ENCODE data around the gene SSH2.
"Not testable (repeated sequence)": the region's sequence is repeated elsewhere in the genome, so short reads cannot be mapped to it uniquely, and the experiment has no call there.

Gene SSH2, protein sequence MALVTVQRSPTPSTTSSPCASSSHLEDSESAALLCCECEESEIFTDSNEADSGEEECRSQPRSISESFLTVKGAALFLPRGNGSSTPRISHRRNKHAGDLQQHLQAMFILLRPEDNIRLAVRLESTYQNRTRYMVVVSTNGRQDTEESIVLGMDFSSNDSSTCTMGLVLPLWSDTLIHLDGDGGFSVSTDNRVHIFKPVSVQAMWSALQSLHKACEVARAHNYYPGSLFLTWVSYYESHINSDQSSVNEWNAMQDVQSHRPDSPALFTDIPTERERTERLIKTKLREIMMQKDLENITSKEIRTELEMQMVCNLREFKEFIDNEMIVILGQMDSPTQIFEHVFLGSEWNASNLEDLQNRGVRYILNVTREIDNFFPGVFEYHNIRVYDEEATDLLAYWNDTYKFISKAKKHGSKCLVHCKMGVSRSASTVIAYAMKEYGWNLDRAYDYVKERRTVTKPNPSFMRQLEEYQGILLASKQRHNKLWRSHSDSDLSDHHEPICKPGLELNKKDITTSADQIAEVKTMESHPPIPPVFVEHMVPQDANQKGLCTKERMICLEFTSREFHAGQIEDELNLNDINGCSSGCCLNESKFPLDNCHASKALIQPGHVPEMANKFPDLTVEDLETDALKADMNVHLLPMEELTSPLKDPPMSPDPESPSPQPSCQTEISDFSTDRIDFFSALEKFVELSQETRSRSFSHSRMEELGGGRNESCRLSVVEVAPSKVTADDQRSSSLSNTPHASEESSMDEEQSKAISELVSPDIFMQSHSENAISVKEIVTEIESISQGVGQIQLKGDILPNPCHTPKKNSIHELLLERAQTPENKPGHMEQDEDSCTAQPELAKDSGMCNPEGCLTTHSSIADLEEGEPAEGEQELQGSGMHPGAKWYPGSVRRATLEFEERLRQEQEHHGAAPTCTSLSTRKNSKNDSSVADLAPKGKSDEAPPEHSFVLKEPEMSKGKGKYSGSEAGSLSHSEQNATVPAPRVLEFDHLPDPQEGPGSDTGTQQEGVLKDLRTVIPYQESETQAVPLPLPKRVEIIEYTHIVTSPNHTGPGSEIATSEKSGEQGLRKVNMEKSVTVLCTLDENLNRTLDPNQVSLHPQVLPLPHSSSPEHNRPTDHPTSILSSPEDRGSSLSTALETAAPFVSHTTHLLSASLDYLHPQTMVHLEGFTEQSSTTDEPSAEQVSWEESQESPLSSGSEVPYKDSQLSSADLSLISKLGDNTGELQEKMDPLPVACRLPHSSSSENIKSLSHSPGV (N-terminal part only)

DNA sequence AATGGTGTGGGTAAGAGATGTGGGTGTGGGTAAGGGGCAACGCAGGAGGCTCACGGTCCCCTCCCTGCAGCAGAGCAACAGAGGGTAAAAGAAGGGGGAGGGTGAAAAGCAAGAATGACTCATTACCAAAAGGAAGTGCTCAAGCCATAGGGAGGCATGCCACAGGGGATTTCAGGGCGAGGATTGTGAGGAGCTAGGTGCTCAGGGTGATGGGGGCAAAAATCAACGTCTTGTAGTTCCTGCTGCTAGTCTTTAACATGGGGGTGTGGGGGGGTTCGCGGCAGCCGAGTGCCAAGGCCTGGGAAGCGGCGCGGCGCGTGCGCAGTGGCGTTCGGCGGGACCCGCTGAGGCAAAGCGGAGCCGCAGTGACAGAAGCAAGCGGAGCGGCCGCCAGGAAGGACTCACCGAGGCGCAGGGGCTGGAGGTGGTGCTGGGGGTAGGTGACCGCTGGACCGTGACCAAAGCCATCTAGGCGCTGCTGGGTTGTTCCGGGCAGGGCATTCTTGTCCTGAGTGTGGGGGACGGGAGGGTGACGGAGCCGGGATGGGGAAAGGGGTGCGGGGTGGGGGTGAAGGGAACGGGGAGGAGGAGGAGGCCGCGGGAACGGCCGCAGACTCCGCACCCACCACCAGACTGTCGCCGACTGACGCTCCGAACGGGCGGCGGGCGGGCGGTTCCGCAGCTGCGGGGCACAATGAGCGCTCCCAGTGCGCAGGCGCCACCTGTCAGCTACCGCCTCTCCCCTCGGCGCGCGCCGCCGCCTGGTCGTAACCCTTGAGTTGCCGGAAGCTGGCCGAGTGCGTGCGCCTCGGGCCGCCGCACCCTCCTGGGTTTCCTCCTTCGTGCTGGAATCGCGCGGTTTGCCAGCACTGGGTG, at the start of gene SSH2:
SSH2 (minus strand) TSS at position 696 of the 876 bp plus-strand sequence; CDS start at position 468, 228 bp downstream.
- no peaks in the 10 kb centered on the region for H3K36me3 ChIP-seq (ENCODE audit: insufficient read depth, low read length)
- H3K4me1 ChIP-seq (ENCODE audit: insufficient read depth, low read length): peaks cover 19% of the 10 kb centered on the region

DNA sequence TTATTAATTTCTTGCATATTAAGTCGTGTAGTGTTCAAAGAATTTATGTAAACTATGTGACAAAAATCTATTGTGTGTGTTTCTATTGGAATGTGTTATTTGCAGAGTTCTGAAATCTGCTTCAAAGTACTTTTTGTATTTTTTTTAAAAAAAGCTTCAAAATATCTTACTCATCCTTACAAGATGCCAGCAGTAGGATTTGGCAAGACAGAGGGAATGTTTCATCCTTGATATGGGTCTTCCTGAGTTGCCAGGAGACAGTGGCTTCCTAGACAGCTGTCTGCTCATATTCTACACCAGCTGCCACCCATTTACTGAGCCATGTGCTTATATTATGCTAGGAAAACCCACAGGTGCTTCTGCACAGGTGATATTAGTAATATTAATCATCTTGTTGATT, 47.8 kb upstream of the SSH2 start:
- Histone ChIP-seq H3K4me3 (ENCODE audit: low read length) (no peak overlapping the region), H2AFZ (ENCODE audit: low read depth, low read length) (no peak overlapping the region), H3K9me3 (ENCODE audit: low read length) (no peaks in the 10 kb centered on the region), H3K27me3 (ENCODE audit: insufficient read depth, low read length) (peaks cover 7% of the 10 kb centered on the region), H3K36me3 (ENCODE audit: insufficient read depth, low read length) (no peaks in the 10 kb centered on the region), H3K4me1 (ENCODE audit: insufficient read depth, low read length) (no peaks in the 10 kb centered on the region)

More for the DNA sequence above, at the start of gene SSH2:
- Histone ChIP-seq H3K27me3 (ENCODE audit: insufficient read depth, low read length) (no peaks in the 10 kb centered on the region), H3K9me3 (ENCODE audit: low read length) (no peaks in the 10 kb centered on the region), H2AFZ (ENCODE audit: low read depth, low read length) (peak within 1 kb of the TSS; percentile 37), H3K4me3 (ENCODE audit: low read length) (peak within 1 kb of the TSS; percentile 62)

DNA sequence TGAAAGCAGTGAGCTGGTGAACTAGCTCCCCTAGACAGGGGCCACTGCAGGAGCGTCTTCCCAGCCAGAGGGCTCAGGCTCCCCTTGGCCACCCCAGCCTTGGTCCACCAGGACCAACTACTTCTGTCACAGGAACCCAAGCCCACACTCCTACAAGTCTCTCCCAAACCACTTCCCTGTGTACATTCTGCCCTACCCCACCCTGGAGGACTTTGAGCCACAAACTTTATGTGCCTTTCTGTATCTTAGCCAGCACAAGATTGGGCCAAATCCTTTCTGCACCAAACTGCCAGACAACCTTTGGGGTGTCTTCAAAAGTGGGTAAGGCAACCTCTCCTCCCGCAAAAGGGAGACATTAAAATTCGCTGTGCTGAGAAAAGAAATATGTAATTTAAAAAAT, 43.0 kb upstream of the SSH2 start:
- no peak overlapping the region for H2AFZ ChIP-seq (ENCODE audit: low read depth, low read length)
- H3K4me1 ChIP-seq (ENCODE audit: insufficient read depth, low read length): no peaks in the 10 kb centered on the region

DNA sequence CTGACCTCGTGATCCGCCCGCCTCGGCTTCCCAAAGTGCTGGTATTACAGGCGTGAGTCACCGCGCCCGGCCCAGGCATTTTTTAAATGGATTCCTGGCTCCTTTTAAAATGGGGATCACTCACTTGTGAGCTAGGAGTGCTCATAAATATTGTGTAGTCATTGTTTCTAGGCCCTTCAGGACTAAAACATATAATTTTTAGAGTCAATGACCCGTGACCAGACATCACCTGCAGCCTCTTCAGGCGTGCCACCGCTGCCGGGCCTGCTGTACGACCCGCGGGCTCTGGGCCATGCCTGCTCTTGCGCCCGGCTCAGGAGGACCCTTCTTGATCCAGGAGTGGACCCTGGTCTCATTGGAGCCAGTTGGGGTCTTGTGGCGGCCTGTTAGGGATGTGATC, 42.2 kb upstream of the SSH2 start:
- no peaks in the 10 kb centered on the region for H3K4me1 ChIP-seq (ENCODE audit: insufficient read depth, low read length)
- no peak overlapping the region for H3K4me3 ChIP-seq (ENCODE audit: low read length)
- H2AFZ ChIP-seq (ENCODE audit: low read depth, low read length): no peak overlapping the region
- no peaks in the 10 kb centered on the region for H3K27me3 ChIP-seq (ENCODE audit: insufficient read depth, low read length)
- H3K36me3 ChIP-seq (ENCODE audit: insufficient read depth, low read length): no peaks in the 10 kb centered on the region
- no peaks in the 10 kb centered on the region for H3K9me3 ChIP-seq (ENCODE audit: low read length)

More for the DNA sequence above, 43.0 kb upstream of the SSH2 start:
- Histone ChIP-seq H3K4me3 (ENCODE audit: low read length) (no peak overlapping the region), H3K9me3 (ENCODE audit: low read length) (no peaks in the 10 kb centered on the region), H3K27me3 (ENCODE audit: insufficient read depth, low read length) (no peaks in the 10 kb centered on the region), H3K36me3 (ENCODE audit: insufficient read depth, low read length) (no peaks in the 10 kb centered on the region)

DNA sequence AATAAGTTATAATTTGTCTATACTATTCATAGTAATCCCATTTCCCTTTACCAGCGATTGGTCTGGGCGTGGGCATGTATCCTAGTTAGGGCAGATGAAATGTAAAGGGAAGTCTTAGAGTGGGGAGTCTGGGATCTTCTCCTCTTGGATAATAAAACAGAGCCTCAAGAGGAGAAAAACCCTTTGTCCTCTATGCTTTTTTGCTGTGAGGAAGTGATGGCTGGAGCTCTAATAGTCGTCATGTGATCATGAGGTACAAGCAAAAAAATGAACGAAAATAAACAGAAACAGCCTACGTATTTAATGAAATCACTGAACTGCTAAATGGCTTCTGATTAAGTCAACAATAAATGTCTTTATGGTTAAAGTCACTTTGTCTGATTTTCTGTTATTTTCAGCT, 38.2 kb upstream of the SSH2 start:
- no peaks in the 10 kb centered on the region for H3K27me3 ChIP-seq (ENCODE audit: insufficient read depth, low read length)
- no peaks in the 10 kb centered on the region for H3K9me3 ChIP-seq (ENCODE audit: low read length)
- no peak overlapping the region for H3K4me3 ChIP-seq (ENCODE audit: low read length)
- no peaks in the 10 kb centered on the region for H3K36me3 ChIP-seq (ENCODE audit: insufficient read depth, low read length)
- no peak overlapping the region for H2AFZ ChIP-seq (ENCODE audit: low read depth, low read length)
- no peaks in the 10 kb centered on the region for H3K4me1 ChIP-seq (ENCODE audit: insufficient read depth, low read length)

DNA sequence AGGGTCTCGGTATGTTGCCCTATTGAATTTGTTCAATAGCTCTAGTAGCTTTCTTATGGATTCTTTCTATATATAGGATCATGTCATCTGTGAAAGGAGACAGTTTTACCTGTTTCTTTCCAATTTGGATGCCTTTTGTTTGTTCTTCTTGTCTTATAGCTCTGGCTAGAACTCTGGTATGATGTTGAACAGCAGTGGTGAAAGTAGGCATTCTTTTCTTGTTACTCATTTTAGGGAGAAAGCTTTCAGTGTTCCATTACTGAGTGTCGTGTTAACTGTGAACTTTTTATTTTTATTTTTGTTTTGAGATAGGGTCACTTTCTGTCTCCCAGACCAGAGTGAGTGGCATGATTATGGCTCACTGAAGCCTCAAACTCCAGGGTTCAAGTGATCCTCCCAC, 32.6 kb upstream of the SSH2 start:
- no peaks in the 10 kb centered on the region for H3K36me3 ChIP-seq (ENCODE audit: insufficient read depth, low read length)
- no peaks in the 10 kb centered on the region for H3K4me1 ChIP-seq (ENCODE audit: insufficient read depth, low read length)
- no peaks in the 10 kb centered on the region for H3K27me3 ChIP-seq (ENCODE audit: insufficient read depth, low read length)
- H2AFZ ChIP-seq (ENCODE audit: low read depth, low read length): no peak overlapping the region
- no peak overlapping the region for H3K4me3 ChIP-seq (ENCODE audit: low read length)
- H3K9me3 ChIP-seq (ENCODE audit: low read length): no peaks in the 10 kb centered on the region

DNA sequence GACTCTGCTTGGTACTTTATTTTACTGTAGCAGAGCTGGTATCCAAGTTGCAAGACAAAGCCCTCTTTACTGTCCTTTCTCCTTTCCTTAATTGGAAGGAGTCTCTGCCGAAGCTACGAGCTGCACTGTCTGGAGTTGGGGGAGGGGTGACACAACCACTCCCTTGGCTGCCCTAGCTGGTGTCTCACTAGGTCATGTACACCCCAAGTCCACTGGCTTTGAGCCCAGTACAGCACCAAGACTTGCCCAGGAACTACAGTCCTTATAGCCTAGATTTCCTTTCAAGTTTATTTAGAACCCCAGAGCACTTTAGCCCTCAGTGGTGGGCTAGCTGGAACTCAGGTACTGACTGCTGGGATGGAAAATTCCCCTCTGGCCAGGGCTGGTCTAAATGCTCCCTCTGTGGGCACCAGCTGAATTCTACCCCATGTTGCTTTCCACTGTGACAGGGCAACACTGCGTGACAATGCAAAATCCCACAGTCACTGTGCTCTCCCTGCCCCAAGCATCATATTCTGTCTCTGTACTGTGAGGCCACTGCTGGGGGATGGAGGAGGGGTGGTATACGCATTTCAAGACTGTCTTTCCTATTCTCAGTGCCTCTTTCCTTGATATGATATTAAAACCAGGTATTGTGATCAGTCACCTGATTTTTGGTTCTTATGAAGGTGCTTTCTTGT, 29.8 kb upstream of the SSH2 start:
- no peaks in the 10 kb centered on the region for H3K36me3 ChIP-seq (ENCODE audit: insufficient read depth, low read length)
- no peak overlapping the region for H2AFZ ChIP-seq (ENCODE audit: low read depth, low read length)
- no peaks in the 10 kb centered on the region for H3K9me3 ChIP-seq (ENCODE audit: low read length)
- H3K4me3 ChIP-seq (ENCODE audit: low read length): no peak overlapping the region
- H3K27me3 ChIP-seq (ENCODE audit: insufficient read depth, low read length): no peaks in the 10 kb centered on the region
- H3K4me1 ChIP-seq (ENCODE audit: insufficient read depth, low read length): no peaks in the 10 kb centered on the region

DNA sequence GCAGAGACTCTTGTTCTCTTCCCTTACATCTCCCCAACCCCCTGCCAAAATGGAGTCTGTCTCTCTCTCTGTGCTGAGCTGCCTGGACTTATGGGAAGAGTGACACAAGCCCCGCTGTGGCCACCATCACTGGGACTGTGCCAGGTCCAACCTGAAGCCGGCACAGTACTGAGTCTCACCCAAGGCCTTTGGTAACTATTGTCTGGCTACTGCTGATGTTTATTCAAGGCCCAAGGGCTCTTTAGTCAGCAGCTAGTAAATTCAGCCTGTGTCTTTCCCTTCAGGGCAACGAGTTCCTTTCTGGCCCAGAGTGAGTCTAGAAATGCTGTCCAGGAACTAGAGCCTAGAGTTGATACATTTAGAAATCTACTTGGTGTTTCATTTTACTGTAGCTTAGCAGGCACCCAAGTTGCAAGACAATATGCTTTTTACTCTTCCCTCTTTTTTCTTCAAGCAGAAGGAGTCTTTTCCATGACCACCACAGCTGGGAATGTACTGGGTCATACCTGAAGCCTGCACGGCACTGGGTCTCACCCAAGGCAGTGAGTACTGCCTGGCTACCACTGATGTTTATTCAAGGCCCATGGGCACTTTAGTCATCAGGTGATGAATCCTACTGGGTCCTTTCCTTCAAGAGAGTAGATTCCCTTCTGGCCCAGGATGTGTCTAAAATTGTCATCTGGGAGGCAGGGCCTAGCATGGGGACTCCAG, 29.1 kb upstream of the SSH2 start:
- Histone ChIP-seq H3K27me3 (ENCODE audit: insufficient read depth, low read length) (no peaks in the 10 kb centered on the region), H3K4me1 (ENCODE audit: insufficient read depth, low read length) (no peaks in the 10 kb centered on the region), H3K36me3 (ENCODE audit: insufficient read depth, low read length) (no peaks in the 10 kb centered on the region)

DNA sequence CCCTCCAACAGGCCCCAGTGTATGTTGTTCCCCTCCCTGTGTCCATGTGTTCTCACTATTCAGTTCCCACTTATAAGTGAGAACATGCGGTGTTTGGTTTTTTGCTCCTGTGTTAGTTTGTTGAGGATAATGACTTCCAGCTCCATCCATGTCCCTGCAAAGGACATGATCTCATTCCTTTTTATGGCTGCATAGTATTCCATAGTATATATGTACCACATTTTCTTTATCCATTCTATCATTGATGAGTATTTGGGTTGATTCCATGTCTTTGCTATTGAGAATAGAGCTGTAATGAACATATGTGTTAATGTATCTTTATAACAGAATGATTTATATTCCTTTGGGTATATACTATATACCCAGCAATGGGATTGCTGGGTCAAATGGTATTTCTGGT, 27.5 kb upstream of the SSH2 start:
- H3K4me1 ChIP-seq (ENCODE audit: insufficient read depth, low read length); H3K4me3 ChIP-seq (ENCODE audit: low read length); H3K27me3 ChIP-seq (ENCODE audit: insufficient read depth, low read length); H3K9me3 ChIP-seq (ENCODE audit: low read length); H2AFZ ChIP-seq (ENCODE audit: low read depth, low read length); H3K36me3 ChIP-seq (ENCODE audit: insufficient read depth, low read length): not testable (repeated sequence)

More for the DNA sequence above, 29.1 kb upstream of the SSH2 start:
- peaks cover 6% of the 10 kb centered on the region for H3K9me3 ChIP-seq (ENCODE audit: low read length)
- H3K4me3 ChIP-seq (ENCODE audit: low read length): no peak overlapping the region
- H2AFZ ChIP-seq (ENCODE audit: low read depth, low read length): no peak overlapping the region

DNA sequence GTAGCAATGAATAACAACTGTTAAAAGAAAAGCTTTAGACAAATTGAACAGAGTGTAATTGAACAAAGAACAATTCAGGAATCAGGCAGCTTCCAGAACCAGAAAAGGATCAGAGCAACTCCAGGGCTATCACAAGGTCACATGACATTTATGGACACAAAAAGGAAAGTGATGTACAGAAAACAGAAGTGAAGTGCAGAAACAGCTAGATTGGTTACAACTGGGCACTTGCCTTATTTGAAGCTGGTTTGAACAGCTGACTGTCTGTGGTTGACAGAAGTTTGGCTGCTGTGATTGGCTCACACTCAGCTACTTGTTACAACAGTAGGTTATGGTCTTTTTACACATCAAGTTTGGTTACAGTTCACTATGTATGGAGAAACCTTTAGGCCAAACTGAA, 26.2 kb upstream of the SSH2 start:
- no peaks in the 10 kb centered on the region for H3K4me1 ChIP-seq (ENCODE audit: insufficient read depth, low read length)
- H3K27me3 ChIP-seq (ENCODE audit: insufficient read depth, low read length): no peaks in the 10 kb centered on the region
- H3K36me3 ChIP-seq (ENCODE audit: insufficient read depth, low read length): no peaks in the 10 kb centered on the region
- no peak overlapping the region for H2AFZ ChIP-seq (ENCODE audit: low read depth, low read length)
- H3K4me3 ChIP-seq (ENCODE audit: low read length): no peak overlapping the region
- H3K9me3 ChIP-seq (ENCODE audit: low read length): peaks cover 8% of the 10 kb centered on the region

DNA sequence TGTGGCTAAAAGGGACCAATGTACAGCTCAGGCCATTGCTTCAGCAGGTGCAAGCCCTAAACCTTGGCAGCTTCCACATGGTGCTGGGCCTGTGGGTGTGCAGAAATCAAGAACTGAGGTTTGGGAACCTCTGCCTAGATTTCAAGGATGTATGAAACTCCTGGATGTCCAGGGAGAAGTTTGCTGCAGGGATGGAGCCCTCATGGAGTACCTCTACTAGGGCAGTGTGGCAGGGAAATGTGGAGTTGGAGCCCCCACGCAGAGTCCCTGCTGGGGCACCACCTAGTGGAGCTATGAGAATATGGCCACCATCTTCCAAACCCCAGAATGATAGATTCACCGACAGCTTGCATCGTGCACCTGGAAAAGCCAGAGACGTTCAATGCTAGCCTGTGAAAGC, 24.4 kb upstream of the SSH2 start:
- H2AFZ ChIP-seq (ENCODE audit: low read depth, low read length): no peak overlapping the region
- no peak overlapping the region for H3K4me3 ChIP-seq (ENCODE audit: low read length)
- H3K27me3 ChIP-seq (ENCODE audit: insufficient read depth, low read length): no peaks in the 10 kb centered on the region
- H3K36me3 ChIP-seq (ENCODE audit: insufficient read depth, low read length): no peaks in the 10 kb centered on the region
- peaks cover 8% of the 10 kb centered on the region for H3K4me1 ChIP-seq (ENCODE audit: insufficient read depth, low read length)
- peaks cover 8% of the 10 kb centered on the region for H3K9me3 ChIP-seq (ENCODE audit: low read length)
